HUES64 (cell line): ENCODE data around the gene FA2H.
A peak's percentile ranks its signal among the peaks of the same experiment; 100 is the strongest.

ENCODE experiments used
- H3K27ac ChIP-seq: 2 replicates; pipeline ENCODE4 v1.7.0; 2013; ENCODE audit warnings: low read depth, low read length, inconsistent platforms
- H3K27me3 ChIP-seq: 2 replicates; pipeline ENCODE4 v1.6.1; 2013; ENCODE audit warnings: mild to moderate bottlenecking, low read length; ENCODE audit not compliant: insufficient read depth
- H3K36me3 ChIP-seq: 2 replicates; pipeline ENCODE4 v1.6.1; 2013; ENCODE audit warnings: mild to moderate bottlenecking, low read length; ENCODE audit not compliant: insufficient read depth
- H3K4me1 ChIP-seq: 2 replicates; pipeline ENCODE4 v1.6.1; 2013; ENCODE audit warnings: mild to moderate bottlenecking, low read length, moderate library complexity; ENCODE audit not compliant: insufficient read depth
- H3K4me3 ChIP-seq: 2 replicates; pipeline ENCODE4 v1.5.1; 2013; ENCODE audit warnings: mild to moderate bottlenecking, low read length, moderate library complexity
- H3K9ac ChIP-seq: 2 replicates; pipeline ENCODE4 v1.6.1; 2013; ENCODE audit warnings: mild to moderate bottlenecking, low read depth, low read length
- H3K9me3 ChIP-seq: 2 replicates; pipeline ENCODE4 v1.6.1; 2013; ENCODE audit warnings: low read depth, low read length; ENCODE audit not compliant: insufficient read depth
- WGBS: fragments of 150-250, 120-280 bp; methylation state at CpG from one replicate; pipeline ENCODE4 v1.1.7; 2013; ENCODE audit warnings: missing lambda C conversion rate; 5-methylcytosine and 5-hydroxymethylcytosine counted together

FA2H gene

GRCh38 chr16:74743668-74744299 lies 30.8 kb downstream of the FA2H start:
- Histone ChIP-seq H3K27ac (no peak overlapping the region), H3K36me3 (no peaks in the 10 kb centered on the region), H3K9ac (no peak overlapping the region), H3K4me3 (no peak overlapping the region), H3K27me3 (no peaks in the 10 kb centered on the region), H3K9me3 (no peaks in the 10 kb centered on the region), H3K4me1 (0 out of 2 replicates have a peak, but pooled peaks cover under 1% of the 10 kb centered on the region)
- 85% methylated on average over 15 of the region's 15 CpGs for WGBS

- H3K4me3 ChIP-seq, result no peak overlapping the region
- no peak overlapping the region for H3K9ac ChIP-seq
- H3K36me3 ChIP-seq, result no peaks in the 10 kb centered on the region
- no peaks in the 10 kb centered on the region for H3K27me3 ChIP-seq
- H3K27ac ChIP-seq, result no peak overlapping the region
- H3K9me3 ChIP-seq, result no peaks in the 10 kb centered on the region
- peaks cover 4% of the 10 kb centered on the region; the same call in 1 of the 2 replicates for H3K4me1 ChIP-seq
- WGBS, result 81% methylated on average over 8 of the region's 8 CpGs
Observed at GRCh38 chr16:74743045-74743667, 31.5 kb downstream of the FA2H start.

- peaks cover 8% of the 10 kb centered on the region; the same call in 1 of the 2 replicates for H3K4me1 ChIP-seq
- H3K4me3 ChIP-seq, result no peak overlapping the region
- H3K9ac ChIP-seq, result no peak overlapping the region
- H3K36me3 ChIP-seq, result no peaks in the 10 kb centered on the region
- H3K27me3 ChIP-seq, result no peaks in the 10 kb centered on the region
- WGBS, result 68% methylated on average over 10 of the region's 10 CpGs
- no peaks in the 10 kb centered on the region for H3K9me3 ChIP-seq
- H3K27ac ChIP-seq, result no peak overlapping the region
Observed at GRCh38 chr16:74742051-74742481, 32.6 kb downstream of the FA2H start.

GRCh38 chr16:74740795-74741304 lies 33.8 kb downstream of the FA2H start:
- H3K4me3 ChIP-seq, result no peak overlapping the region
- 92% methylated on average over 13 of the region's 13 CpGs for WGBS
- no peaks in the 10 kb centered on the region for H3K36me3 ChIP-seq
- H3K27ac ChIP-seq, result no peak overlapping the region
- H3K27me3 ChIP-seq, result no peaks in the 10 kb centered on the region
- H3K9ac ChIP-seq, result no peak overlapping the region
- H3K9me3 ChIP-seq, result no peaks in the 10 kb centered on the region
- H3K4me1 ChIP-seq, result peaks cover 8% of the 10 kb centered on the region; the same call in 1 of the 2 replicates

GRCh38 chr16:74739275-74739674 lies 35.3 kb downstream of the FA2H start:
- no peak overlapping the region for H3K27ac ChIP-seq
- WGBS, result 84% methylated on average over 6 of the region's 6 CpGs
- H3K4me3 ChIP-seq, result no peak overlapping the region
- peaks cover 17% of the 10 kb centered on the region for H3K4me1 ChIP-seq
- H3K9me3 ChIP-seq, result no peaks in the 10 kb centered on the region
- no peaks in the 10 kb centered on the region for H3K27me3 ChIP-seq
- H3K9ac ChIP-seq, result no peak overlapping the region
- no peaks in the 10 kb centered on the region for H3K36me3 ChIP-seq

GRCh38 chr16:74738816-74739215 lies 35.8 kb downstream of the FA2H start:
- WGBS, result 90% methylated on average over 11 of the region's 11 CpGs
- H3K27ac ChIP-seq, result no peak overlapping the region
- no peak overlapping the region for H3K4me3 ChIP-seq
- no peaks in the 10 kb centered on the region for H3K9me3 ChIP-seq
- no peaks in the 10 kb centered on the region for H3K27me3 ChIP-seq
- H3K36me3 ChIP-seq, result no peaks in the 10 kb centered on the region
- no peak overlapping the region for H3K9ac ChIP-seq
- peaks cover 22% of the 10 kb centered on the region for H3K4me1 ChIP-seq

- no peaks in the 10 kb centered on the region for H3K27me3 ChIP-seq
- H3K36me3 ChIP-seq, result no peaks in the 10 kb centered on the region
- no peak overlapping the region for H3K4me3 ChIP-seq
- no peak overlapping the region for H3K9ac ChIP-seq
- H3K9me3 ChIP-seq, result no peaks in the 10 kb centered on the region
- no peak overlapping the region for H3K27ac ChIP-seq
- H3K4me1 ChIP-seq, result peaks cover 24% of the 10 kb centered on the region
- 60% methylated on average over 10 of the region's 10 CpGs for WGBS
Observed at GRCh38 chr16:74738113-74738541, 36.5 kb downstream of the FA2H start.

- Histone ChIP-seq H3K9ac (no peak overlapping the region), H3K4me1 (peaks cover 24% of the 10 kb centered on the region), H3K9me3 (no peaks in the 10 kb centered on the region), H3K4me3 (no peak overlapping the region), H3K36me3 (no peaks in the 10 kb centered on the region), H3K27me3 (no peaks in the 10 kb centered on the region), H3K27ac (no peak overlapping the region)
- WGBS, result 88% methylated on average over 6 of the region's 6 CpGs
Observed at GRCh38 chr16:74737521-74737920, 37.1 kb downstream of the FA2H start.

GRCh38 chr16:74736531-74737157 lies 38.0 kb downstream of the FA2H start:
- no peak overlapping the region for H3K4me3 ChIP-seq
- no peaks in the 10 kb centered on the region for H3K9me3 ChIP-seq
- H3K27ac ChIP-seq, result no peak overlapping the region
- H3K27me3 ChIP-seq, result no peaks in the 10 kb centered on the region
- no peak overlapping the region for H3K9ac ChIP-seq
- no peaks in the 10 kb centered on the region for H3K36me3 ChIP-seq
- 78% methylated on average over 9 of the region's 9 CpGs for WGBS
- H3K4me1 ChIP-seq, result peaks cover 24% of the 10 kb centered on the region

GRCh38 chr16:74735554-74735953 lies 39.1 kb downstream of the FA2H start:
- Histone ChIP-seq H3K27me3 (no peaks in the 10 kb centered on the region), H3K36me3 (no peaks in the 10 kb centered on the region), H3K9ac (no peak overlapping the region), H3K4me3 (no peak overlapping the region), H3K4me1 (peaks cover 24% of the 10 kb centered on the region), H3K9me3 (no peaks in the 10 kb centered on the region), H3K27ac (no peak overlapping the region)
- 94% methylated on average over 3 of the region's 3 CpGs for WGBS

- Histone ChIP-seq H3K9me3 (no peaks in the 10 kb centered on the region), H3K4me3 (no peak overlapping the region), H3K4me1 (peaks cover 29% of the 10 kb centered on the region), H3K27ac (peak overlapping the region; percentile 43), H3K36me3 (no peaks in the 10 kb centered on the region), H3K27me3 (no peaks in the 10 kb centered on the region), H3K9ac (peak overlapping the region; percentile 22; the same call in 1 of the 2 replicates)
- 90% methylated on average over 10 of the region's 10 CpGs for WGBS
Observed at GRCh38 chr16:74735162-74735452, 39.5 kb downstream of the FA2H start.
